ENCODE data around the gene ANK3.

DNA sequence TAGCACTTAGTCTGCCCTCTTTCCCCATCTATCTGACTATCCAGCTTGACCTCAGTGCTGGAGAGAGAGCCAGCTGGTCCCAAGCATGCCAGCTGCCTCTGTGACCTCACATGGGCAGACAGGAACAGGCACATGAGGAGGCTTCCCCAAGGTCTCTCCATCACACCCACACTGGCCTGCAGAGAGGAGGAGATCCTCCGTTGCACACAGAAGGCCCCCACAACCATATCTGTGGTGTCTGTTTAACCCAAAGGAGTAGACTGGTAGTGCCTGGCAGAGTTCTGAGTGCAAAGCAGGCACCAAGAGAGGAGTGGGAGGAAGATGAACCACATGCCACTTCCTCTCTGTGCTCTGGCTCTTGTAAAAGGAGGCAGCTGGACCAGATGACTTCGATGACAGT lies 4.8 kb upstream of the ANK3 start:
- TF ChIP-seq, protein P1, sequence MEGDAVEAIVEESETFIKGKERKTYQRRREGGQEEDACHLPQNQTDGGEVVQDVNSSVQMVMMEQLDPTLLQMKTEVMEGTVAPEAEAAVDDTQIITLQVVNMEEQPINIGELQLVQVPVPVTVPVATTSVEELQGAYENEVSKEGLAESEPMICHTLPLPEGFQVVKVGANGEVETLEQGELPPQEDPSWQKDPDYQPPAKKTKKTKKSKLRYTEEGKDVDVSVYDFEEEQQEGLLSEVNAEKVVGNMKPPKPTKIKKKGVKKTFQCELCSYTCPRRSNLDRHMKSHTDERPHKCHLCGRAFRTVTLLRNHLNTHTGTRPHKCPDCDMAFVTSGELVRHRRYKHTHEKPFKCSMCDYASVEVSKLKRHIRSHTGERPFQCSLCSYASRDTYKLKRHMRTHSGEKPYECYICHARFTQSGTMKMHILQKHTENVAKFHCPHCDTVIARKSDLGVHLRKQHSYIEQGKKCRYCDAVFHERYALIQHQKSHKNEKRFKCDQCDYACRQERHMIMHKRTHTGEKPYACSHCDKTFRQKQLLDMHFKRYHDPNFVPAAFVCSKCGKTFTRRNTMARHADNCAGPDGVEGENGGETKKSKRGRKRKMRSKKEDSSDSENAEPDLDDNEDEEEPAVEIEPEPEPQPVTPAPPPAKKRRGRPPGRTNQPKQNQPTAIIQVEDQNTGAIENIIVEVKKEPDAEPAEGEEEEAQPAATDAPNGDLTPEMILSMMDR (IDR thresholded peaks at IDR 0.05 in 8 of 11, conservative IDR thresholded peaks at IDR 0.05 in 3 of 11): no peak
- no peak for TF ChIP-seq POLR2A (IDR thresholded peaks at IDR 0.05)

All from spleen (tissue), 7 donors.